HCT116 (cell line): Measurements from ENCODE around the gene ANKRD39.

ENCODE experiments used
- CTCF ChIP-seq, 3 experiments: fragments of 200-600 bp in 1 of 3; sonication (generic) in 1 of 3; IDR thresholded peaks in 2 of 3; conservative IDR thresholded peaks in 1 of 3; 2 replicates each; pipeline ENCODE4 v1.5.1; 2012 to 2017; ENCODE audit warnings: low read depth in 2 of 3, low read length in 2 of 3, antibody characterized with exemption in 1 of 3, borderline replicate concordance in 1 of 3, control low read depth in 1 of 3, mild to moderate bottlenecking in 1 of 3, mixed read lengths in 1 of 3, mixed run types in 1 of 3, moderate library complexity in 1 of 3; ENCODE audit not compliant: insufficient read depth in 1 of 3
- EZH2 ChIP-seq: fragments of 200-600 bp; sonication (generic); IDR thresholded peaks from 2 replicates; pipeline ENCODE4 v1.6.1; 2017; ENCODE audit warnings: antibody characterized with exemption, mixed run types
- EZH2phosphoT487 ChIP-seq: fragments of 200-600 bp; IDR thresholded peaks from 2 replicates; pipeline ENCODE4 v1.6.1; 2018; ENCODE audit warnings: antibody characterized with exemption, borderline replicate concordance
- JUND ChIP-seq: IDR thresholded peaks from 2 replicates; pipeline ENCODE4 v1.6.1; 2012
- POLR2A ChIP-seq: IDR thresholded peaks from 2 replicates; pipeline ENCODE4 v1.7.0; 2011; ENCODE audit warnings: borderline replicate concordance; ENCODE audit not compliant: insufficient read depth, insufficient read length; ENCODE audit errors: extremely low read depth
- POLR2AphosphoS5 ChIP-seq: IDR thresholded peaks from 2 replicates; pipeline ENCODE4 v1.6.1; 2011; ENCODE audit warnings: mild to moderate bottlenecking, low read depth, low read length, moderate library complexity
- RAD21 ChIP-seq: IDR thresholded peaks from 2 replicates; pipeline ENCODE4 v1.6.1; 2012; ENCODE audit warnings: low read depth, mild to moderate bottlenecking
- SIN3A ChIP-seq: IDR thresholded peaks from 2 replicates; pipeline ENCODE4 v1.6.1; 2012; ENCODE audit warnings: low read depth
- SP1 ChIP-seq: IDR thresholded peaks from 2 replicates; pipeline ENCODE4 v1.6.1; 2012; ENCODE audit warnings: low read depth
- TF ChIP-seq, protein P1 (sequence below): IDR thresholded peaks from 2 replicates; pipeline ENCODE4 v1.6.1; 2012
- TF ChIP-seq, protein P2 (sequence below): IDR thresholded peaks from 2 replicates; pipeline ENCODE4 v1.6.1; 2012; ENCODE audit warnings: low read depth
- TF ChIP-seq, protein P3 (sequence below): IDR thresholded peaks from 2 replicates; pipeline ENCODE4 v1.6.1; 2012

- TF ChIP-seq, protein P1, sequence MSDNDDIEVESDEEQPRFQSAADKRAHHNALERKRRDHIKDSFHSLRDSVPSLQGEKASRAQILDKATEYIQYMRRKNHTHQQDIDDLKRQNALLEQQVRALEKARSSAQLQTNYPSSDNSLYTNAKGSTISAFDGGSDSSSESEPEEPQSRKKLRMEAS, result no peak
- TF ChIP-seq CTCF (IDR thresholded peaks at IDR 0.05 in 2 of 3, conservative IDR thresholded peaks at IDR 0.05 in 1 of 3; ENCODE audit: borderline replicate concordance in 1 of 3, insufficient read depth in 1 of 3, low read depth in 2 of 3, low read length in 2 of 3) (no peak), RAD21 (no peak), SP1 (no peak), SIN3A (no peak), EZH2 (no peak), POLR2A (no peak), EZH2phosphoT487 (no peak), POLR2AphosphoS5 (no peak), JUND (no peak)
- TF ChIP-seq, protein P2, sequence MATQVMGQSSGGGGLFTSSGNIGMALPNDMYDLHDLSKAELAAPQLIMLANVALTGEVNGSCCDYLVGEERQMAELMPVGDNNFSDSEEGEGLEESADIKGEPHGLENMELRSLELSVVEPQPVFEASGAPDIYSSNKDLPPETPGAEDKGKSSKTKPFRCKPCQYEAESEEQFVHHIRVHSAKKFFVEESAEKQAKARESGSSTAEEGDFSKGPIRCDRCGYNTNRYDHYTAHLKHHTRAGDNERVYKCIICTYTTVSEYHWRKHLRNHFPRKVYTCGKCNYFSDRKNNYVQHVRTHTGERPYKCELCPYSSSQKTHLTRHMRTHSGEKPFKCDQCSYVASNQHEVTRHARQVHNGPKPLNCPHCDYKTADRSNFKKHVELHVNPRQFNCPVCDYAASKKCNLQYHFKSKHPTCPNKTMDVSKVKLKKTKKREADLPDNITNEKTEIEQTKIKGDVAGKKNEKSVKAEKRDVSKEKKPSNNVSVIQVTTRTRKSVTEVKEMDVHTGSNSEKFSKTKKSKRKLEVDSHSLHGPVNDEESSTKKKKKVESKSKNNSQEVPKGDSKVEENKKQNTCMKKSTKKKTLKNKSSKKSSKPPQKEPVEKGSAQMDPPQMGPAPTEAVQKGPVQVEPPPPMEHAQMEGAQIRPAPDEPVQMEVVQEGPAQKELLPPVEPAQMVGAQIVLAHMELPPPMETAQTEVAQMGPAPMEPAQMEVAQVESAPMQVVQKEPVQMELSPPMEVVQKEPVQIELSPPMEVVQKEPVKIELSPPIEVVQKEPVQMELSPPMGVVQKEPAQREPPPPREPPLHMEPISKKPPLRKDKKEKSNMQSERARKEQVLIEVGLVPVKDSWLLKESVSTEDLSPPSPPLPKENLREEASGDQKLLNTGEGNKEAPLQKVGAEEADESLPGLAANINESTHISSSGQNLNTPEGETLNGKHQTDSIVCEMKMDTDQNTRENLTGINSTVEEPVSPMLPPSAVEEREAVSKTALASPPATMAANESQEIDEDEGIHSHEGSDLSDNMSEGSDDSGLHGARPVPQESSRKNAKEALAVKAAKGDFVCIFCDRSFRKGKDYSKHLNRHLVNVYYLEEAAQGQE, result no peak
- TF ChIP-seq, protein P3, sequence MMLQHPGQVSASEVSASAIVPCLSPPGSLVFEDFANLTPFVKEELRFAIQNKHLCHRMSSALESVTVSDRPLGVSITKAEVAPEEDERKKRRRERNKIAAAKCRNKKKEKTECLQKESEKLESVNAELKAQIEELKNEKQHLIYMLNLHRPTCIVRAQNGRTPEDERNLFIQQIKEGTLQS, result no peak
Measured at GRCh38 chr2:96806468-96807126, 51.2 kb downstream of the ANKRD39 start.
